Measurements from ENCODE around the gene USP3.
A peak's percentile ranks its signal among the peaks of the same experiment; 100 is the strongest.

The USP3 gene

DNA sequence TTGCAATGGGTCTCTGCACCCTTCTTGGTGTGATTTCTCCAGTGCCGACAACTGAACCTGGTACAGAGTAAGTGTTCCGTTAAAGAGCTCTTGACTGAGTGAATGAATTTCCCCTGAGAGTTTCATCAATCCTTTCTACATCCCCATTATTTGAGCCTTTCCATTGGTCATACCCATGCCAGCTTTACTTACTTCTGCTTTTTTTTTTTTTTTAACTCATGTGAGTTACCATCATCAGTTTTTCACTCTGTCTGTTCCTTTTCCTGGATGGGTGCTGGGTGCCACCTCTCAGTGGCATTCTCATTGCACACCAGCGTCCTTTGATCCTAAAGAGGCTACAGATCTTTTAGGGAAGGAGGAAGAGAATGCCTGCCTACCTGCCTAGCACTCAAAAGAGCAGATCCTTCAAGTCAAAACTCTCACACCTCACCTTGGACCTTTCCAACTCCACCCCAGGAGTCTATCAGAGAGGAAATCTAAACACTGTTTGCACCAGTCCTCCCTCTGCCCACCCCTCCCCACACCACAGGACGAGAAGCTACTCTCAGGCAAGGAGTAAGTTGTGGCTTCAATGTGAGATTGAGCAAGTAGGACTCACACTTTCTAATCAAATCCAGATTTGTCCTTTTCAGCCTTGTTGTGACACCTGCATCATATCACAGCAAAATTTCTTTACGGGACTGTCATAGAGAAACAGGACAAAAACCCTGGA is 13.1 kb upstream of the USP3 start:
- ATAC-seq, result no peak
- TF ChIP-seq, protein P1, sequence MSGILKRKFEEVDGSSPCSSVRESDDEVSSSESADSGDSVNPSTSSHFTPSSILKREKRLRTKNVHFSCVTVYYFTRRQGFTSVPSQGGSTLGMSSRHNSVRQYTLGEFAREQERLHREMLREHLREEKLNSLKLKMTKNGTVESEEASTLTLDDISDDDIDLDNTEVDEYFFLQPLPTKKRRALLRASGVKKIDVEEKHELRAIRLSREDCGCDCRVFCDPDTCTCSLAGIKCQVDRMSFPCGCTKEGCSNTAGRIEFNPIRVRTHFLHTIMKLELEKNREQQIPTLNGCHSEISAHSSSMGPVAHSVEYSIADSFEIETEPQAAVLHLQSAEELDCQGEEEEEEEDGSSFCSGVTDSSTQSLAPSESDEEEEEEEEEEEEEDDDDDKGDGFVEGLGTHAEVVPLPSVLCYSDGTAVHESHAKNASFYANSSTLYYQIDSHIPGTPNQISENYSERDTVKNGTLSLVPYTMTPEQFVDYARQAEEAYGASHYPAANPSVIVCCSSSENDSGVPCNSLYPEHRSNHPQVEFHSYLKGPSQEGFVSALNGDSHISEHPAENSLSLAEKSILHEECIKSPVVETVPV (CRISPR knock-in tag; IDR thresholded peaks at IDR 0.05), result no peak
- TF ChIP-seq ZFP3 (CRISPR knock-in tag; IDR thresholded peaks at IDR 0.05) (no peak), ZNF565 (CRISPR knock-in tag; conservative IDR thresholded peaks at IDR 0.05; ENCODE audit: low read depth) (no peak)
- TF ChIP-seq, protein P2, sequence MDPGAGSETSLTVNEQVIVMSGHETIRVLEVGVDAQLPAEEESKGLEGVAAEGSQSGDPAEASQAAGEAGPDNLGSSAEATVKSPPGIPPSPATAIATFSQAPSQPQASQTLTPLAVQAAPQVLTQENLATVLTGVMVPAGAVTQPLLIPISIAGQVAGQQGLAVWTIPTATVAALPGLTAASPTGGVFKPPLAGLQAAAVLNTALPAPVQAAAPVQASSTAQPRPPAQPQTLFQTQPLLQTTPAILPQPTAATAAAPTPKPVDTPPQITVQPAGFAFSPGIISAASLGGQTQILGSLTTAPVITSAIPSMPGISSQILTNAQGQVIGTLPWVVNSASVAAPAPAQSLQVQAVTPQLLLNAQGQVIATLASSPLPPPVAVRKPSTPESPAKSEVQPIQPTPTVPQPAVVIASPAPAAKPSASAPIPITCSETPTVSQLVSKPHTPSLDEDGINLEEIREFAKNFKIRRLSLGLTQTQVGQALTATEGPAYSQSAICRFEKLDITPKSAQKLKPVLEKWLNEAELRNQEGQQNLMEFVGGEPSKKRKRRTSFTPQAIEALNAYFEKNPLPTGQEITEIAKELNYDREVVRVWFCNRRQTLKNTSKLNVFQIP (CRISPR knock-in tag; IDR thresholded peaks at IDR 0.05; ENCODE audit: borderline replicate concordance, low read depth), result no peak

DNA sequence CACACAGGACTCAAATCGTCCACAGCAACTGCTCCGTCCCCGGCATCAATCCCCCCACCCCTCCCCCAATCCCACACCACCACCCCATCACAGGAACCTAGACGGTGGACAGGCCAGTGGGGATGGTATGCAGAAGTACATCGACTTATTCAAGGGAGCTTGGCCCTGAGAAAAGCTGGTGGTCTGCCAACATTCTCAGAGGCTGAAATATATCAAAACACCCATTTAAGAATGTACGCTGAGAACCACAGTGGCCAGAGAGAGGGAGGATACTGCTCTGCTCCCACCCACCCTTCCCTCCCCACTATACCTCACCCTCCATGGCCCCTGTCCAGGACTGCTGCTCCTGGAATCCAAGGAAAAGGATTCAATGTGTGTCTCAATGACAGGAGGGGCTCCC is 12.4 kb upstream of the USP3 start:
- peak; percentile 36 for ATAC-seq
- no peak for TF ChIP-seq ZFP30 (CRISPR knock-in tag; IDR thresholded peaks at IDR 0.05)
- TF ChIP-seq, protein P1 (CRISPR knock-in tag; IDR thresholded peaks at IDR 0.05), result no peak
- TF ChIP-seq SNAI2 (CRISPR knock-in tag; IDR thresholded peaks at IDR 0.05), result no peak
- TF ChIP-seq PPARA (CRISPR knock-in tag; IDR thresholded peaks at IDR 0.05; ENCODE audit: borderline replicate concordance), result no peak
- no peak for TF ChIP-seq CSDC2 (CRISPR knock-in tag; IDR thresholded peaks at IDR 0.05)
- no peak for TF ChIP-seq ZNF70 (CRISPR knock-in tag; IDR thresholded peaks at IDR 0.05)
- no peak for TF ChIP-seq ZNF565 (CRISPR knock-in tag; conservative IDR thresholded peaks at IDR 0.05; ENCODE audit: low read depth)

DNA sequence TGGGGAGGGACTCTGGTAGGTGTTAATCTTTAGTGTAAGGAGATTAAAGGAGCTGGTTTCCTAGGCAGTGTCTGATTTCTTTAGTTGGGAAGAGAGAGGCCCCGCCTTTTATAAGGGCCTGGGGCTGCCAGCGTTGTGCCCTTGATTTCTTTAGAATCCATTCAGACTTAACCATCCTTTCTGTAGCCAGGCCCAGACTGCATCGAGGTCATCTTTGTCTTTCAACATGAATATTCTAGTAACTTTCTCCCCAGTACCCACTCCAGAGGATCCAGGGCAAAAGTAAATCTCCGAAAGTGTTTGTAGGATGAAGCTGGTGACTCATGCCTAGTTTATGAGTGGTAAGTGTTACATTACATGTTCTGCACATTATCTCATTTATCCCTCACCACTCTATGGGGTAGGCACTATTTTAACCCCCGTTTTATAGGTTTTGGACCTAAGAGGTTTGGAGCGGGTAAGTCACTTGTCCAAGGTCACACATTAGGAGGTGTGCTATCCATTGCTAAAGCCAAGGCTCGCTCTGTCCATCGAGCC is 11.8 kb upstream of the USP3 start:
- no peak for TF ChIP-seq CSDC2 (CRISPR knock-in tag; IDR thresholded peaks at IDR 0.05)
- TF ChIP-seq PPARA (CRISPR knock-in tag; IDR thresholded peaks at IDR 0.05; ENCODE audit: borderline replicate concordance), result no peak
- TF ChIP-seq TCF4 (CRISPR knock-in tag; IDR thresholded peaks at IDR 0.05; ENCODE audit: borderline replicate concordance), result no peak
- TF ChIP-seq ARNTL (CRISPR knock-in tag; IDR thresholded peaks at IDR 0.05; ENCODE audit: borderline replicate concordance, low read depth), result no peak
- TF ChIP-seq, protein P3, sequence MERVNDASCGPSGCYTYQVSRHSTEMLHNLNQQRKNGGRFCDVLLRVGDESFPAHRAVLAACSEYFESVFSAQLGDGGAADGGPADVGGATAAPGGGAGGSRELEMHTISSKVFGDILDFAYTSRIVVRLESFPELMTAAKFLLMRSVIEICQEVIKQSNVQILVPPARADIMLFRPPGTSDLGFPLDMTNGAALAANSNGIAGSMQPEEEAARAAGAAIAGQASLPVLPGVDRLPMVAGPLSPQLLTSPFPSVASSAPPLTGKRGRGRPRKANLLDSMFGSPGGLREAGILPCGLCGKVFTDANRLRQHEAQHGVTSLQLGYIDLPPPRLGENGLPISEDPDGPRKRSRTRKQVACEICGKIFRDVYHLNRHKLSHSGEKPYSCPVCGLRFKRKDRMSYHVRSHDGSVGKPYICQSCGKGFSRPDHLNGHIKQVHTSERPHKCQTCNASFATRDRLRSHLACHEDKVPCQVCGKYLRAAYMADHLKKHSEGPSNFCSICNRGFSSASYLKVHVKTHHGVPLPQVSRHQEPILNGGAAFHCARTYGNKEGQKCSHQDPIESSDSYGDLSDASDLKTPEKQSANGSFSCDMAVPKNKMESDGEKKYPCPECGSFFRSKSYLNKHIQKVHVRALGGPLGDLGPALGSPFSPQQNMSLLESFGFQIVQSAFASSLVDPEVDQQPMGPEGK (CRISPR knock-in tag; IDR thresholded peaks at IDR 0.05; ENCODE audit: borderline replicate concordance), result no peak
- no peak for TF ChIP-seq ESRRG (CRISPR knock-in tag; IDR thresholded peaks at IDR 0.05)
- no peak for TF ChIP-seq RARB (CRISPR knock-in tag; IDR thresholded peaks at IDR 0.05)
- no peak for TF ChIP-seq TOX (CRISPR knock-in tag; IDR thresholded peaks at IDR 0.05; ENCODE audit: borderline replicate concordance)
- TF ChIP-seq, protein P4, sequence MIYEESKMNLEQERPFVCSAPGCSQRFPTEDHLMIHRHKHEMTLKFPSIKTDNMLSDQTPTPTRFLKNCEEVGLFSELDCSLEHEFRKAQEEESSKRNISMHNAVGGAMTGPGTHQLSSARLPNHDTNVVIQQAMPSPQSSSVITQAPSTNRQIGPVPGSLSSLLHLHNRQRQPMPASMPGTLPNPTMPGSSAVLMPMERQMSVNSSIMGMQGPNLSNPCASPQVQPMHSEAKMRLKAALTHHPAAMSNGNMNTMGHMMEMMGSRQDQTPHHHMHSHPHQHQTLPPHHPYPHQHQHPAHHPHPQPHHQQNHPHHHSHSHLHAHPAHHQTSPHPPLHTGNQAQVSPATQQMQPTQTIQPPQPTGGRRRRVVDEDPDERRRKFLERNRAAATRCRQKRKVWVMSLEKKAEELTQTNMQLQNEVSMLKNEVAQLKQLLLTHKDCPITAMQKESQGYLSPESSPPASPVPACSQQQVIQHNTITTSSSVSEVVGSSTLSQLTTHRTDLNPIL (CRISPR knock-in tag; IDR thresholded peaks at IDR 0.05; ENCODE audit: low read depth), result no peak
- no peak for TF ChIP-seq ZNF565 (CRISPR knock-in tag; conservative IDR thresholded peaks at IDR 0.05; ENCODE audit: low read depth)
- TF ChIP-seq ISL1 (CRISPR knock-in tag; IDR thresholded peaks at IDR 0.05), result no peak
- TF ChIP-seq ZNF70 (CRISPR knock-in tag; IDR thresholded peaks at IDR 0.05), result no peak
- peak; percentile 72 for ATAC-seq

DNA sequence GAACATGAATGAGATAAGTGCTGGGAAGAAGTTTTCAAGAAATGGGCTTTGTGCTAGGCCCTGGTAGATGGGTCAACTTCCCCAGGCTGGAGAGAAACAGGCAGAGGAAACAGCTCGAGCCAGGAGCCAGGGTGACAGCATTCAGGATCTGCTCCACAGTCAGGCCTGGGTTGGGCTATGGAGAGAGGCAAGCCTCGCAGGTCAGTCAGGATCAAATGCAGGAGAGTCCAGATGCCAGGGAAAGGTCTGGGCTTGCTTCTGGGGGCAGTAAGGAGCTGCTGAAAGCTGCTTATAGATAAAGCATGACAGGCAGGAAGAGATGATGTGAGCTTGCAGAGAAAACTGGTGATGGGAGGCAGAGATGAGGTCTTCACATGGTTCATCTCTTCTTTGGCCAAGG is 11.0 kb upstream of the USP3 start:
- ATAC-seq, result no peak; the same call in 2 of the 3 replicates

More for the DNA sequence above, 11.0 kb upstream of the USP3 start:
- TF ChIP-seq ZC3H10 (CRISPR knock-in tag; IDR thresholded peaks at IDR 0.05), result no peak
- TF ChIP-seq, protein P3 (CRISPR knock-in tag; IDR thresholded peaks at IDR 0.05; ENCODE audit: borderline replicate concordance), result no peak
- TF ChIP-seq, protein P1 (CRISPR knock-in tag; IDR thresholded peaks at IDR 0.05), result no peak
- no peak for TF ChIP-seq ZFP3 (CRISPR knock-in tag; IDR thresholded peaks at IDR 0.05)
- no peak for TF ChIP-seq ARNTL (CRISPR knock-in tag; IDR thresholded peaks at IDR 0.05; ENCODE audit: borderline replicate concordance, low read depth)

Measured in SK-N-SH treated with all-trans-retinoic acid at 6 μM for 48 hours (cell line).